GM12878 (cell line): Measurements from ENCODE around the gene MT1B. TPM values are rescaled to one million over a fixed set of nuclear protein-coding genes. Genes with fewer than 3 reads are reported as not detected.

Experiments used
- ATAC-seq: fragments of 200-7000 bp; cut with Tn5 transposase; 3 replicates; pipeline ENCODE4 v1.9.1; 2020; ENCODE audit warnings: mild to moderate bottlenecking, moderate library complexity
- BruUV-seq: library from RNA; stranded (reverse); fragments of 400-500 nt; replicated peaks from 2 replicates; lab custom pipeline; 2021; lab: Mats Ljungman, UMichigan
- CTCF ChIA-PET: fragments of 300-600 bp; sonication (Branson Sonifier 250); formaldehyde crosslinking; extraction: SDS; loops from one replicate; lab custom pipeline; 2021; ENCODE audit warnings: inconsistent platforms; lab: Yijun Ruan, JAX
- POLR2A ChIA-PET: fragments of 350-600 bp; formaldehyde crosslinking; extraction: SDS; loops from one replicate; lab custom pipeline; 2021; ENCODE audit warnings: inconsistent platforms; lab: Charles Lee
- RAD21 ChIA-PET: fragments of 300-600 bp; sonication (Branson Sonifier 250); formaldehyde crosslinking; loops from one replicate; lab custom pipeline; 2023; ENCODE audit warnings: antibody characterized with exemption; ENCODE audit not compliant: unreplicated experiment; lab: Charles Lee
- SMC1A ChIA-PET: fragments of 300-600 bp; sonication (Branson Sonifier 250); formaldehyde crosslinking; loops from one replicate; lab custom pipeline; 2023; ENCODE audit not compliant: unreplicated experiment, uncharacterized antibody; lab: Charles Lee
- DNase-seq: peaks from one replicate; pipeline ENCODE4 v3.0.0-alpha.2; 2011; ENCODE audit warnings: low read depth, low spot score
- FAIRE-seq: peaks from 3 replicates; lab custom pipeline; 2011; peaks lifted over from hg19 to GRCh38; lab: Jason Lieb, UNC
- H2AFZ ChIP-seq: 2 replicates; pipeline ENCODE4 v1.6.0; 2011; ENCODE audit warnings: low read depth, low read length, control low read depth; ENCODE audit not compliant: control insufficient read depth
- H3K27ac ChIP-seq: 2 replicates; pipeline ENCODE4 v1.5.1; 2011; ENCODE audit warnings: control low read depth; ENCODE audit not compliant: control insufficient read depth, insufficient read depth
- H3K27me3 ChIP-seq, 2 experiments: replicated peaks in 1 of 2; 2 replicates each; pipeline versions ENCODE4 v1.6.0 to v1.6.1; 2011; ENCODE audit warnings: low read length in 1 of 2; ENCODE audit not compliant: control insufficient read depth in 2 of 2, insufficient read depth in 2 of 2
- H3K36me3 ChIP-seq, 2 experiments: 2 replicates each; pipeline ENCODE4 v1.5.1; 2011; ENCODE audit warnings: low read length in 1 of 2; ENCODE audit not compliant: control insufficient read depth in 2 of 2, insufficient read depth in 2 of 2
- H3K4me1 ChIP-seq: 2 replicates; pipeline ENCODE4 v1.6.1; 2011; ENCODE audit warnings: mild to moderate bottlenecking, low read length, moderate library complexity, mixed read lengths; ENCODE audit not compliant: control insufficient read depth, insufficient read depth
- H3K4me2 ChIP-seq: 2 replicates; pipeline ENCODE4 v1.6.0; 2011; ENCODE audit warnings: control low read depth; ENCODE audit not compliant: control insufficient read depth, insufficient read depth
- H3K4me3 ChIP-seq: fragments of 200-600 bp; sonication (generic); 2 replicates; pipeline ENCODE4 v1.5.1; 2016
- H3K79me2 ChIP-seq: 2 replicates; pipeline ENCODE4 v1.6.0; 2011; ENCODE audit warnings: low read length; ENCODE audit not compliant: control insufficient read depth, insufficient read depth
- H3K9ac ChIP-seq: 2 replicates; pipeline ENCODE4 v1.8.0; 2011; ENCODE audit warnings: low read length, control low read depth, mixed read lengths; ENCODE audit not compliant: control insufficient read depth, insufficient read depth
- H3K9me3 ChIP-seq: replicated peaks from 3 replicates; pipeline ENCODE4 v1.5.1; 2011; ENCODE audit warnings: mild to moderate bottlenecking, low read length; ENCODE audit not compliant: control insufficient read depth, insufficient read depth
- H4K20me1 ChIP-seq: 2 replicates; pipeline ENCODE4 v1.6.0; 2011; ENCODE audit not compliant: control insufficient read depth, insufficient read depth
- CREM ChIP-seq: IDR thresholded peaks from 2 replicates; pipeline ENCODE4 v1.6.1; 2014; ENCODE audit warnings: antibody characterized with exemption, low read depth
- EP300 ChIP-seq, 2 experiments: fragments of 150-350 bp in 1 of 2; IDR thresholded peaks; 2 replicates each; pipeline ENCODE4 v1.6.1; 2011 to 2012; ENCODE audit warnings: low read depth in 2 of 2, low read length in 2 of 2, borderline replicate concordance in 1 of 2, improper control_type of control experiment in 1 of 2, inconsistent platforms in 1 of 2; ENCODE audit not compliant: control insufficient read depth in 1 of 2
- IKZF2 ChIP-seq, 2 experiments: fragments of 450-650 bp; IDR thresholded peaks; 2 replicates each; pipeline ENCODE4 v1.6.1; 2017; ENCODE audit warnings: mild to moderate bottlenecking in 2 of 2, moderate library complexity in 2 of 2
- MYC ChIP-seq: IDR thresholded peaks from 2 replicates; pipeline ENCODE4 v1.6.1; 2011; ENCODE audit warnings: mild to moderate bottlenecking, low read length, moderate library complexity, inconsistent platforms; ENCODE audit not compliant: insufficient read depth, insufficient replicate concordance, insufficient read length, severe bottlenecking
- NFIC ChIP-seq: IDR thresholded peaks from 2 replicates; pipeline ENCODE4 v1.6.1; 2012; ENCODE audit warnings: low read depth, mild to moderate bottlenecking, inconsistent platforms, low read length, moderate library complexity
- NR2C2 ChIP-seq: IDR thresholded peaks from 2 replicates; pipeline ENCODE4 v1.6.1; 2011; ENCODE audit warnings: borderline replicate concordance, low read depth; ENCODE audit not compliant: control insufficient read depth, insufficient read length
- RAD21 ChIP-seq: IDR thresholded peaks from 2 replicates; pipeline ENCODE4 v1.6.1; 2011; ENCODE audit warnings: mild to moderate bottlenecking, low read depth, low read length, moderate library complexity; ENCODE audit not compliant: insufficient read depth
- SP1 ChIP-seq: IDR thresholded peaks from one replicate; pipeline ENCODE4 v1.6.1; 2011; ENCODE audit warnings: low read depth, low read length
- ZNF384 ChIP-seq: IDR thresholded peaks from 2 replicates; pipeline ENCODE4 v1.6.1; 2012; ENCODE audit warnings: low read depth, mild to moderate bottlenecking, low read length, improper control_type of control experiment, borderline replicate concordance
- WGBS: methylation state at CpG from one replicate; pipeline ENCODE4 v1.1.6; 2016; ENCODE audit warnings: low lambda C conversion rate; ENCODE audit not compliant: insufficient replicate concordance, insufficient coverage; ENCODE audit errors: missing lambda C conversion rate; 5-methylcytosine and 5-hydroxymethylcytosine counted together
- in situ Hi-C: fragments of 300-500 bp; cut with MboI; formaldehyde crosslinking; loops from 9 replicates; pipeline ENCODE4 v1.14.3; 2018; ENCODE audit warnings: mixed read lengths
- intact Hi-C: fragments of 100-400 bp; cut with micrococcal nuclease; formaldehyde crosslinking; loops from one replicate; pipeline ENCODE4 v1.14.2; 2022; ENCODE audit not compliant: unreplicated experiment
- polyA plus RNA-seq, 11 experiments: library from polyadenylated mRNA; depleted of rRNA in 4 of 11; unstranded in 6 of 11; stranded (reverse) in 5 of 11; fragments of >200 nt; fragmentation: Nextera tagmentation in 4 of 11; fragmentation: Illumina TruSeq in 1 of 11; extraction: Ambion mirVana in 4 of 11; extraction: Trizol in 1 of 11; gene quantifications; 1 replicate in 1 of 11; 2 replicates in 10 of 11; pipeline versions ENCODE4 v1.2.1 to v1.2.3, GENCODE V29; 2011 to 2016; ENCODE audit warnings: inconsistent platforms in 2 of 11, missing spikeins in 2 of 11, low read depth in 1 of 11
- total RNA-seq, 4 experiments: library from RNA; depleted of rRNA in 3 of 4; stranded (reverse); fragments of >200 nt in 3 of 4; fragmentation: Illumina TruSeq in 1 of 4; extraction: Trizol in 1 of 4; gene quantifications; 2 replicates each; pipeline versions ENCODE4 v1.2.1 to v1.2.3, GENCODE V29; 2013 to 2021
- TF ChIP-seq, protein P1 (sequence below): fragments of 450-650 bp; IDR thresholded peaks from 2 replicates; pipeline ENCODE4 v1.6.1; 2017; ENCODE audit warnings: mild to moderate bottlenecking, moderate library complexity

MT1B gene
- total and polyA plus RNA-seq, 10 of the 15 experiments (the other 5 are each of a cell fraction or from before 2014, with no cell fraction given) = not detected

- Histone ChIP-seq H3K36me3 (no peaks in the 10 kb centered on the region), H3K9ac (no peak overlapping the region), H2AFZ (no peak overlapping the region), H3K4me1 (peaks cover 6% of the 10 kb centered on the region), H3K27me3 (peaks cover 24% of the 10 kb centered on the region in 2 experiments), H4K20me1 (no peaks in the 10 kb centered on the region), H3K4me2 (no peak overlapping the region), H3K4me3 (no peak overlapping the region), H3K79me2 (no peaks in the 10 kb centered on the region), H3K9me3 (no peaks in the 10 kb centered on the region), H3K27ac (no peak overlapping the region)
- no peak for TF ChIP-seq ZNF384
- TF ChIP-seq NFIC = no peak
- TF ChIP-seq CREM = no peak
- TF ChIP-seq SP1 = no peak
- no peak for TF ChIP-seq RAD21
- TF ChIP-seq IKZF2 (IDR thresholded peaks at IDR 0.05) = no peak
- TF ChIP-seq, protein P1, sequence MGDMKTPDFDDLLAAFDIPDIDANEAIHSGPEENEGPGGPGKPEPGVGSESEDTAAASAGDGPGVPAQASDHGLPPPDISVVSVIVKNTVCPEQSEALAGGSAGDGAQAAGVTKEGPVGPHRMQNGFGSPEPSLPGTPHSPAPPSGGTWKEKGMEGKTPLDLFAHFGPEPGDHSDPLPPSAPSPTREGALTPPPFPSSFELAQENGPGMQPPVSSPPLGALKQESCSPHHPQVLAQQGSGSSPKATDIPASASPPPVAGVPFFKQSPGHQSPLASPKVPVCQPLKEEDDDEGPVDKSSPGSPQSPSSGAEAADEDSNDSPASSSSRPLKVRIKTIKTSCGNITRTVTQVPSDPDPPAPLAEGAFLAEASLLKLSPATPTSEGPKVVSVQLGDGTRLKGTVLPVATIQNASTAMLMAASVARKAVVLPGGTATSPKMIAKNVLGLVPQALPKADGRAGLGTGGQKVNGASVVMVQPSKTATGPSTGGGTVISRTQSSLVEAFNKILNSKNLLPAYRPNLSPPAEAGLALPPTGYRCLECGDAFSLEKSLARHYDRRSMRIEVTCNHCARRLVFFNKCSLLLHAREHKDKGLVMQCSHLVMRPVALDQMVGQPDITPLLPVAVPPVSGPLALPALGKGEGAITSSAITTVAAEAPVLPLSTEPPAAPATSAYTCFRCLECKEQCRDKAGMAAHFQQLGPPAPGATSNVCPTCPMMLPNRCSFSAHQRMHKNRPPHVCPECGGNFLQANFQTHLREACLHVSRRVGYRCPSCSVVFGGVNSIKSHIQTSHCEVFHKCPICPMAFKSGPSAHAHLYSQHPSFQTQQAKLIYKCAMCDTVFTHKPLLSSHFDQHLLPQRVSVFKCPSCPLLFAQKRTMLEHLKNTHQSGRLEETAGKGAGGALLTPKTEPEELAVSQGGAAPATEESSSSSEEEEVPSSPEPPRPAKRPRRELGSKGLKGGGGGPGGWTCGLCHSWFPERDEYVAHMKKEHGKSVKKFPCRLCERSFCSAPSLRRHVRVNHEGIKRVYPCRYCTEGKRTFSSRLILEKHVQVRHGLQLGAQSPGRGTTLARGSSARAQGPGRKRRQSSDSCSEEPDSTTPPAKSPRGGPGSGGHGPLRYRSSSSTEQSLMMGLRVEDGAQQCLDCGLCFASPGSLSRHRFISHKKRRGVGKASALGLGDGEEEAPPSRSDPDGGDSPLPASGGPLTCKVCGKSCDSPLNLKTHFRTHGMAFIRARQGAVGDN = no peak
- no peak for TF ChIP-seq NR2C2
- no peak for TF ChIP-seq EP300 (IDR thresholded peaks at IDR 0.05; ENCODE audit: borderline replicate concordance in 1 of 2, control insufficient read depth in 1 of 2, low read depth in 2 of 2, low read length in 2 of 2)
- no peak for TF ChIP-seq MYC
- BruUV-seq = no TSS peak
- FAIRE-seq (no peak), DNase-seq (no peak), ATAC-seq (no peak)
- ChIA-PET SMC1A (no interaction called here), RAD21 (interaction anchor here (1.7 kb wide), 1 partner anchor 8 kb away, joined by 5 read pairs; no protein-coding TSS in a partner anchor), POLR2A (no interaction called here), CTCF (no interaction called here)
- WGBS = 16% methylated on average over 46 of the region's 47 CpGs
- intact Hi-C loops = no loop called here
- in situ Hi-C loops = no loop called here
Observed at GRCh38 chr16:56634715-56635440, 16.8 kb upstream of the MT1B start.
